Activated CD4-positive, alpha-beta T cell treated with anti-CD3 and anti-CD28 coated beads for 4 hours (primary cell): ENCODE data around the gene ASPHD1.
A peak's percentile ranks its signal among the peaks of the same experiment; 100 is the strongest.
"Not testable (repeated sequence)": the region's sequence is repeated elsewhere in the genome, so short reads cannot be mapped to it uniquely, and the experiment has no call there.

Experiments used
- DNase-seq, 2 donors: peaks; one replicate each; pipeline ENCODE4 v3.0.0-alpha.2; 2020

Gene ASPHD1

DNA sequence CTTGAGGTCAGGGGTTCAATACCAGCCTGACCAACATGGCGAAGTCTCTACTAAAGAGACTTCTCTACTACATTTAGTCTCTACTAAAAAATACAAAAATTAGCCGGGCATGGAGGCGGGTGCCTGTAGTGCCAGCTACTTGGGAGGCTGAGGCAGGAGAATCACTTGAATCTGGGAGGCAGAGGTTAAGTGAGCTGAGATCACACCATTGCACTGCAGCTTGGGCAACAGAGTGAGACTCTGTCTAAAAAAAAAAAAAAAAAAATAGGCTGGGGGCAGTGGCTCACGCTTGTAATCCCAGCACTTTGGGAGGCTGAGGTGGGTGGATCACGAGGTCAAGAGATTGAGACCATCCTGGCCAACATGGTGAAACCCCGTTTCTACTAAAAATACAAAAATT, 9.6 kb downstream of the ASPHD1 start:
- not testable (repeated sequence) for DNase-seq

DNA sequence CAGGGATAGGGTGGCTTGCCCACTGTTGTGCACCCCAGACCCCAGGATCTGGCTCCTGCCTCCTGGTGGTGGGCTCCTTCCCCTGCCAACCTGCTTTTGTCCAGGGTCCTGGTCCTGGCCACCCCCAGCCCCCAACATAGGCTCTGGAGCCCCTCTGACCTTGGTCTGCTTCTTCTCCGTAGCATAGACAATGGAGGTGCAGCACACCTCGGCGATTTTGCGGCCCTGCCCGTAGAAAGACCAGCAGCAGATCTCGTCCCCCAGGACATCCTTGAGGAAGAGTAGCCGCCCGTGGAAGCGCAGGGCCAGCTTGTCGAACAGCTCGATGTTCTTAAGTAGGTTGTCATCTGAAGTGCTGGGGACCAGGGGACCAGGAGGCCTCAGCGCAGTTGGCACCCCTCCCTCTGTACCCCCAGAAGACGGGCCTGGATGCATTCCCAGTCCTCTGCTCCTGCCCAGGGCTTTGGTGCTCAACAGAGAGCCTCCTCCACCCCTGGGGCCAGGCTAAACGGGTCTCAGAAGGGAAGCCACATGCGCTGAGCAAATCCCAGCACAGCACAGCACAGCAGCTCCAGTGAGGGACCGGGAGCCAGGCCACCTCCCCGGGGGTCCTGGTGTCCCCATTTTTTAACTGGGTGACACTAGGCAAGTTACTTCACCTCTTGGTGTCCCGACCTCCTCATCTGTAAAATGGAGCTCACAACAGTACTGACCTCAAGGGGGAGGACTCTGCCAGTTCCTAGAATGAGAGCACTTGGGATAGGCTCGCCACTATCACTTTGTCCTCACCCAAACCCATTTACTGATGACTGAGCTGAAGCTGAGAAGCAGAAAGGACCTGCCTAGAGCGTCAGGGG, 10.8 kb downstream of the ASPHD1 start:
- DNase-seq = no peak

DNA sequence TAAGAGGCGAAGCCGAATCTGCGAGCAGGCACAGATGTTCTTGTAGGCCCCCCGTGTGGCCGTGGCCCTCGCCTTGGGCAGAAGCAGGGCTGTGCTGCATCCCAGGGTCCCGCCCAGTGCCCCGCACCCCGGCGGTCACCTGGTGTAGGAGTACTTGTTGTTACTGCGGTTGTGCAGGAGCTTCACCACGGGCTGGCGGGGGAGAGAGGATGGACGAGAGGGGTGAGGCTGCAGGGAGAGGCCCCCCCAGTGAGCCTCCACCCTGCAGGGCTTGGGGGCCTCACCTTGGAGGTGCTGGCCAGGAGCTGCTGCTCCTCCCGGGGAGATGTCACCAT, 11.4 kb downstream of the ASPHD1 start:
- no peak for DNase-seq

DNA sequence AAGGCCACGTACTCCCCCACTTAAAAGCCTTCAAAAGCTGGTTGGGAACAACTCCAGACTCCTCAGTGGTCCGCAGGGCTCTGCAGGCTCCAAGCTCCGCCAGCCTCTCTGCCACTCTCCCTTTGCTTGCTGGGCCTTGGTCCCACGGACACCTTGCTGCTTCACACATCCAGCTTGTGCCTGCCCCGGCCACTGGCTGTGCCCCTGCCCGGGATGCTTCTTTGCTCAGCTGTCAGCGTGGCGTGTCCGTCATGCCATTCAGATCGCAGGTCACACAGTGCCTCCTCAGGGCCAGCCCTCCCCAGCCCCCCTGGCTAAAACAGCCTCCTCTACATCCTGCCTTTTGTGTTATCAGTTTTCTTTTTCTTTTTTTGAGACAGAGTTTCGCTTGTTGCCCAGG, 11.8 kb downstream of the ASPHD1 start:
- DNase-seq = no peak

DNA sequence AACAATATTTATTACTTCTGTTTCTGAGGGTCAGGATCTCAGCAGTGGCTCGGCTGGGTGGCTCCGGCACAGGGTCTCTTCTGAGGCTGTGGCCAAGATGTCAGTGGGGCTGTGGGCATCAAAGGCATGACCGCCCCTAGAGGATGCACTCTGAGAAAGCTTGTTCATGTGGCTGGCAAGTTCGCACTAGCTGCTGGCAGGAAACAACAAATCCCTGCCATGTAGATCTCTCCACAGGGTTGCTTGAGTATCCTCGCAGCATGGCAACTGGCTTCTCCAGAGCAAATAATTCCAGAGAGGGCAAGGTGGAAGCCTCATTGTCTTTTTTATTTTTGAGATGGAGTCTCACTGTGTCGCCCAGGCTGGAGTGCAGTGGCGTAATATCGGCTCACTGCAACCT, 13.2 kb downstream of the ASPHD1 start:
- no peak for DNase-seq

DNA sequence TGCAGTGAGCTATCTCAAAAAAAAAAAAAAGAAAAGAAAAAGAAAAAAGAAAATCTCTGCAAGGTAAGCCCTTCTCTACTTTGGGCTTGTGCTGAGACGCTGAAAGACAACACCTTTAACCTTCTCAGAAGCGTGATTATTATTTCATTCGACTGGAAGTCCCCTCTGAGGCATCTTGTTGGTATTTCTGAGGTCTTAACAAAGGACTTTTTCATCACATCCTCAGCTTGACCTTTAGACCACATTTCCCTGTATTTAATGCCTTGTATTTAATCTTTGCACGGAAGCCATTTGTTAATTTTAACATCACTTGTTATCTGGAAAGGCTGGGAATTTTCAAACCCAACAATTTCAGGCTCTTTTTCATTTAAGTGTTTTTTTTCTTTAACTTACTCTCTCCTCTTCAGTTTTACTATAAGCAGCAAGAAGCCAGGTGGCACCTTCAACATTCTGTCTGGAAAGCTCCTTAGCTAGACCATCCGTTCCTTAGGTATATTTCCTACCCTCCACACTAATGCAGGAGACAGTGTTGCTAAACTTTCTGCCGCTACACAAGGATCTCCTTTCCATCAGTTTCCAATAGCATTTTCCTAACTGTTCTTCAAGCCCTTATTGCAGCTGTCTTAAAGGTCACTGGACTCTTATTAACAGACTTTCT, 15.4 kb downstream of the ASPHD1 start:
- no peak for DNase-seq

DNA sequence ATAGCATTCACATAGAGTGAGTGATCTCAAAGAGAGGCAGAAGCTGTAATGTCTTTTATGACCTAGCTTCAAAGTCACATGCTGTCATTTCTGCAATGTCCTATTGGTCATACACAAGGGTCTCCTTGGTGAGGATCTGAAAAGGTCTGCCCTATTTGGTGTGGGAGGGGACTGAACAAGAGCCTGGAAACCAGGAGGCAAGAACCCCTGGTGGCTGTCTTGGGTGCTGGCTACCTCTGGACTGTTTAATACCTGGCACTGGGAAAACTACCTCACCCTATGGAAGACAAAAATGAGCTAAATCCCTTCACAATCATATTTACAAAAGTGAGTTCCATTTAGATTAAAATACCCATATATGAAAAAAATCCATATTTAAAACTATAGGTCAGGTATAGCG, 16.7 kb downstream of the ASPHD1 start:
- DNase-seq = no peak

DNA sequence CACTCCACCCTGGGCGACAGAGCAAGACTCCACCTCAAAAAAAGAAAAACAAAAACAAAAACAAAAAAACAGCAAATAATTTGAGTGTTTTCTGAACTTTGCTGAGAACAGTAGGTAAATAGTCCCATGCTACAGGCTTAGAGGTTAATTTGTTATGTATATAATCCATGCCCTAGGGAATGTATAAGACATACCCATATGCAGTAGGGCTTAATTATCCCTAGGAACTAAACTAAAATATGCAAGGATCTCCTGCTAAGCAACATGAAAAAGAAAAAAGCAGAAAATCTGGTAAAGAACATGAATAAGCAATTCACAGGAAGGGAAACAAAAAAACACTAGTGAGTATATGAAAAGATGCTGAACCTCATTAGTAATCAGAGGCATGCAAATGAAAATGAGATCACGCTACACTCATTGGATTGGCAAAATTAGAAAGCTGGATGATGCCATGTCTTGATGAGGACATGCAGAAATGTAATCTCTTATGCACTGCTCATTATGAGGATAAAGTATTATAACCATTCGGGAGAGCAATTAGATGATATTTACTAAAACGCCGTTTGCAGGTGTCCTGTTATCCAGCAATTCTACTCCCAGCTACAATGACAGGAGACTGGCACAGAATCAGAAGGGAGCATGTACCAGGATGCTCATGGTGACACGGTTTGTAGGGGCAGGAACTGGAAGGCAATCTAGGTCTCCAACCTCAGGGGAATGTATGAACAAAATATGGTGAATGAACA, 20.2 kb downstream of the ASPHD1 start:
- DNase-seq = no peak

DNA sequence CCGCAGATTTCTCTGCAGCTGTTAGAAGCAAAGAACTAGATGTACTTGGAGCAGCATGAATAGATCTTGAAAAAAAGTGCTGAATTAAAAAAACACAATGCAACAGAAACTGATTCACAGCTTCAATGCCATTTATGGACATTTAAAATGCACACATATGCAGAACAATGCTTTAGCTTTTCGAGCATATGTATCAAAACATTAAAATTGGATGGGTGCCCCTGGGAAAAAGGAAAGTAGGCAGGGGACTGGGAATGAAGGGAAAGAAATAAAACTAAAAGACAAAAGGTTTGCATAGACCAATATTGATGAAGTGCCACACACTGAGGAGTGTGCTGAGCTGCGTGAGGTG, 20.7 kb downstream of the ASPHD1 start:
- DNase-seq = no peak

DNA sequence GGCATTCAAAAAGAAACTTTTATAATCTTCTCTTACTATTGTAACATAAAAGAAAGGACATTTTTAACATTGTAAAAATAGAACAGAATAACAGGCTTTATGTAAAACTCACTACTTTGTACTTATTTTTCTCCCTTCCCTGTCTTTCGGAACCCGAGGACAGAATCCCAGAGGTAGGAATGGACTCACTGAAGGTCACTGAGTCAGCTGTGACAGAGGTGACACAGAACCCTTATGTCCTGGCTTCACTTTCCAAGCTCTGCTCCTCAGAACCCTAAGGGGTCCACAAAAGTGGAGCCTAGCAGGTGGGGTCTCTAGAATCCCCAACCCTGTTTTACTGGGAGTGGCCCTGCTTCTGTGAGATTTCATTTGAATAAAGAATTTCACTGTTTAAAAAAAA, 22.0 kb downstream of the ASPHD1 start:
- DNase-seq = no peak

DNA sequence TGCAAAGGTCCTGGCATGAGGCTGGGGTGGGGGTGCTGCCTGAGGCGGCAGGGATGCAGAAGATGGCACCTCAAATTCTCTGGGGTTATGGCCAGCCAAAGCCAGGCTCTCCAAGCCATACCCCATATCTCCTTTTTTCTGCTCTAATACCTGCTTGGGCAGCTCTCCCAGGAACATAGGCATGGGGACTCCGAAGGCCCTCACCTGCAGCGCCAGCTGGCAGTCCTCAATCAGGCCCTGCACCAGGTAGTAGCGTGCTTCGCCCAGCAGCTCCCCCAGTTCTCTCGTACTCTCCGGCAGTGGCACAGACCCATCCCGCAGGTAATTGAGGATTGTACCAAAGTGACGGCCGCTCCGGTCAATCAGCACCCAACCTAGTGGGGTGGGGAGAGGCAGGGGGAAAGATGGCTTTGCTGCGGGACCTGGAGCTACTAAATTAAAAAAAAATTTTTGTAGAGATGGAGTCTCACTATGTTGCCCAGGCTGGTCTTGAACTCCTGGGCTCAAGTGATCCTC, 22.8 kb downstream of the ASPHD1 start:
- no peak for DNase-seq

DNA sequence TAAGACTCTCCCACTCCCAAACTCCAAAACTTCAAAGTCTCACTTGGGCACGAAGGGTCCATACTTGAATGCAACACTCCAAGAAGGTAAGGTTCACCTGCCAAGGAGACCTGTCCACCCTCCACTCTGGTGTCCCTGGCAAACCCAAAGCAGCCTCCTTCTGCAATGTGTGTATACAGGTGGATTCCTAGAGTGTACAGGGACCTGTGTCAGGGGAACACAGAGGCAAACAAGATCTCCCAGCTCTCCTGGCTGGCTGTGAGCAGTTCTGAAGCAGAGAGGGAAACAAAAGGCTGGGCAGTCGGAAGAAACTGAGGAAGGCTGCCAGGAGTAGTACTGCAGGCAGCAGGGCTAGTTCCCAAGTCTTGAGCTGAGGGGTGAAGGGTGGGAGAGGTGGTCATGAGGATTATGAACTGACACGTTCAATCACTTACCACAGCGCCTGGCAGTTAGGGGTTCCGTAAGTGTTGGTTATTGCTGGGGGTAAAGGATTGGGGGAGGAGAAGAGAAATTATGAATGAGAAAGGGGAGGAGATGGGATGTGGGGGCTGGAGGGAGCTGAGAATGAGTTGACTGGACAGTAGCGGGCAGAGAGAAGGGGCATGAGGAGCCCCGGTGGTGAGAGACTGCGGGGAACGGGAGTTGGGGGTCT, 24.9 kb downstream of the ASPHD1 start:
- DNase-seq = no peak

DNA sequence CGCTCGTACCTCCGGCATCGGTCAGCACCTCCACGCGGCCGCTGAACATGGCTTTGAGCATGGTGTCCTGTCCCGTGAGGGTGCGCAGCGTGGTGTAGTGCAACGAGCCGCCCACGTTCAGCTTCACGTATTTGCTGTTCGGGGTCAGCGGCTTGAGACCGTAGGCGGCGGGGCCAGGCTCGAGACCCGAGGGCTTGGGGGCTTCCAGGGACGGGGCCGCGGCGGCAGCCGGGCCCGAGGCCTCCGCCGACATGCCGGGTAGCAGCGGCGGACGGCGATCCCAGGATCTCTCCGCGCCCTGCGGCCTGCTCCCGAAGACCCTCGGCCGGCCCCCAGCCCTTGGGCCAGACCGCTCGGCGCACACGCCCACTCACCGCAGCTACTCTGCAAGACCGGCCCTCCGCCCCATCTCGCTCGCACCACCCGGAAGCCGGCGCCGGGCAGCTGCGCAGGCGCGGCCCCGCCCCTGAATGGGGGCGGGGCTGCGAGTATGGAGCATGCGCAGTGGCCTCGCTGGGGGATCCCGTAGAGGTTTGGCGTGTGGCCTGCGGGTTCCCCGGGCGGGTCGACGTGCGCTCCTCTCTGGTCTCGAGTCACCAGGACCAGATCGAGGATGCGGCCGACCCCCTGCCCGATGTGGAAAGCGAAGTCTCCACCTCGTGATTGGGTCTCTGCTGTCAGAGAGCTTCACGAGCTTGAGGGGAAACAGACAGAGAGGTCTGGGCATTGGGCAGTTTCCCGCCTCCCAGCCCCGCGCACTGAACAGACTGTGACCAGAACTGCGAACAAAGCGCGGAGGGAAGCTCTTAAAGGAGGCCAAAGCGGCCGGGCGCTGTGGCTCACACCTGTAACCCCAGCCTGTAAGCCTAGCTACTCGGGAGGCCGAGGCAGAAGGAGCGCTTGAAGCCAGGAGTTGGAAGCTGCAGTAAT, 25.8 kb downstream of the ASPHD1 start, which contains the start of gene KCTD13:
Gene KCTD13 (minus strand): TSS at position 446 of the 930 bp plus-strand sequence. CDS start 193 bp downstream, at position 253.
- DNase-seq = peak; percentile 86 to 89

DNA sequence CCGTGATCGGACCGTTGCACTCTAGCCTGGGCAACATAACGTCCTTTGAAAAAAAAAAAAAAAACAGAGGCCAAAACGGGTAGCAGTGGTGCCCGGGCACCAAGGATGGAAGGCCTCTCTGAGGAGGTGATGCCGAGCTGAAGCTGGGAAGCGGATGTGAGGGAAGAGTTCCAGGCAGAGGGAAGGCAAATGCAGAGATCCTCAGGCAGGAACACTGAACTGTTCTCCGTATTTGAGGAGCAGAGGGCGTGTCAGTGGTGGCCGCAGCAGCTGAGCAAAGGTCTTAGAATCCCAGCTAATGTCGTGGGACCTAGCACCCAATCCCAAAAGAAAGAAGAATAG, 26.4 kb downstream of the ASPHD1 start:
- no peak for DNase-seq

DNA sequence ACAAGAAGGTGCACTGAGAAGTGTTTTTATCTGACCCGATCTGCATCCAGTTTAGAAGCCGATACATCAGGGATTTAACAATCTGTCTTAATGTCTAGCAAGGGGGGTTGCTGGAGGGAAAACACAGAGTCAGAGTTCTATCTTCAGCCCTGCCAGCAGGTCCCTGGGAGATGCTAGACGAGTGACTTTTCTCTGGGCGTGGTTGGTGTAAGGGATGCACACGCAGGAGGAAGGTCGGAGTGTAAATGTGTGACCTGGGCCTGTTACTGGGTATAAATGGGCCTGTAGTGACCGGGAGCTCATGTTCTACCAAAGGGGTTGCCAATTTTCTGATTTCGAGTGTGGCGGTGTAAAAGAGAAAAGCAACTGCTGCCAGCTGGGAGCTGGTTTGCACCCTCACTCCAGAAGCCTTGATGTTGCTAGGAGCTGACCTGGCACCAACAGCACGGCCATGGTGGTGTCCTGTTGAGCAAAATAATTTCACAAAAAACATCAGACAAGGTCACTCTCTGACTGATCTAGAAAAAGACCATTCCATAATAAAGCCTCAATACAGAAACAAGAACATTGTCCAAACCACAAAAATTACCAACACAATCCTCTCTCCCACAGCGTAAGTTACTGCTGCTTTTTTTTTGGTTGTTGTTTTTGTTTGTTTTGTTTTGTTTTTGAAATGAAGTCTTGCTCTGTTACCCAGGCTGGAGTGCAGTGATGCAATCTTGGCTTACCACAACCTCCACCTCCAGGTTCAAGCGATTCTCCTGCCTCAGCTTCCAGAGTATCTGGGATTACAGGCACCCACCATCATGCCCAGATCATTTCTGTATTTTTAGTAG, 27.0 kb downstream of the ASPHD1 start:
- DNase-seq = no peak

DNA sequence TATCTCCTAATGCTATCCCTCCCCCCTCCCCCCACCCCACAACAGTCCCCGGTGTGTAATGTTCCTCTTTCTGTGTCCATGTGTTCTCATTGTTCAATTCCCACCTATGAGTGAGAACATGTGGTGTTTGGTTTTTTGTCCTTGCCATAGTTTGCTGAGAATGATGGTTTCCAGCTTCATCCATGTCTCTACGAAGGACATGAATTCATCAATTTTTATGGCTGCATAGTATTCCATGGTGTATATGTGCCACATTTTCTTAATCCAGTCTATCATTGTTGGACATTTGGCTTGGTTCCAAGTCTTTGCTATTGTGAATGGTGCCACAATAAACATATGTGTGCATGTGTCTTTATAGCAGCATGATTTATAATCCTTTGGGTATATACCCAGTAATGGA, 31.5 kb downstream of the ASPHD1 start:
- not testable (repeated sequence) for DNase-seq

DNA sequence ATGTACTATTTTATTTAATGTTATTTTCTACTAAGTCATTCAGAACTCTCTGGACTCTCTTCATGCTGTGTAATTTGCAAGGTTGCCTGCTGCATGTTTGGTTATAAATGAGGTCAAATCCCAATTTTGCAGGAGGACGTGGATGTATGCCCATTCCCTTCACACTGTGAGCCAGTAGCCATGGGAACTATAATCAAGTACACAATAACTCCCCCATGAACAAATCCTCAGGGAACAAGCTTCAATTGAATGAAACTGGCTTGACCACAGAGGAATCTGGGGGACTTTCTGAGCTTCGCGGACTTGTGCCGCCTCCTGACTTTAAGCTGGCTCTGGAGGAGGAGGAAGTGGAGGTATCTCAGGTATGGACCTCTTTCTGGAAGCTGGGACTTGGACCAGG, 40.4 kb downstream of the ASPHD1 start:
- no peak for DNase-seq

DNA sequence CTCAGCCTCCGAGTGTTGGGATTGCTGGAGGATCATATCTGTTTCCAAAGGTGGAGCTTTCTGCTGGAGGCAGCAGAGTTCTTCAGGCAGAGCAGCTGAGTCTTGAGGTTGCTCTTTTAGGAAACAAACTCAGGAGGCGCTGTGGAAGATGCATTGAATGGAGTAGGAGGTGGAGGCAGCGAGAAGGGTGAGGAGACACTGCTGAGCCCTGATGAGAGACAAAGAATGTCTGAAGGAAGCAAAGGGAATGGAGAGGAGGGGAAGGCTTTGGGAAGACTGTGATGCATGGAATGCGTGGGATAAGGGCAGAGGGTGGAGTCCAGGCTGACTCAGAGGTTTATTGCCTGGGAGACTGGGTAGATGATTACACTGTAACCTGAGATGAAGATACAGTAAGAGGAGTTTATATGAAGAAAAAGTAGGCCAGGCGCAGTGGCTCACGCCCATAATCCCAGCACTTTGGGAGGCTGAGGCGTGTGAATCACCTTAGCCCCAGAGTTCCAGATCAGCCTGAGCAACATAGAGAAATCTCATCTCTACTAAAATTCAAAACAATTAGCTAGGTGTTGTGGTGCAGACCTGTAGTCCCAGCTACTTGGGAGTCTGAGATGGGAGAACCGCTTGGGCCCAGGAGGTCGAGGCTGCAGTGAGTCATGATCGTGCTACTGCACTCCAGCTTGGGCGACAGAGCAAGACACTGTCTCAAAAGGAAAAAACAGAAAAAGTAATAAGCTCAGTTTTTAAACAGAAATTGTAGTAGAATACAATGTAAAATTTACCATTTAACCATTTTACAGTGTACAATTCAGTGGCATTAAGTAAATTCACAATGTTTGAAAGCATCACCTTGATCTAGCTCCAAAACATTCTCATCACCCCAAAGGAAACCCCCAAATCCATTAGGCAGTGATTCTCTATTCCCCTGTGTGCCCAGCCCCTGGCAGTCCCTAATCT, 43.8 kb downstream of the ASPHD1 start:
- no peak for DNase-seq

DNA sequence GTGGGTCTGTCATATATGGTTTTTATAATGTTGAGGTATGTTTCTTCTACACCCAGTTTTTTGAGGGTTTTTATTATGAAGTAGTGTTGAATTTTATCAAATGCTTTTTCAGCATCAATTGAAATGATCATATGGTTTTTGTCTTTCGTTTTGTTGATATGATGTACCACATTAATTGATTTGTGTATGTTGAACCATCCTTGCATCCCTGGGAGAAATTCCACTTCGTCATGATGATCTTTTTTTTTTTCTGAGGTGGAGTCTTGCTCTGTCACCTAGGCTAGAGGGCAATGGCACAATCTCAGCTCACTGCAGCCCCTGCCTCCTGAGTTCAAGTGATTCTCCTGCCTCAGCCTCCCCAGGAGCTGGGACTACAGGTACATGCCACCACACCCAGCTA, 47.6 kb downstream of the ASPHD1 start:
- no peak for DNase-seq
